Measurements from ENCODE around the gene ADPRM.

Gene ADPRM

DNA sequence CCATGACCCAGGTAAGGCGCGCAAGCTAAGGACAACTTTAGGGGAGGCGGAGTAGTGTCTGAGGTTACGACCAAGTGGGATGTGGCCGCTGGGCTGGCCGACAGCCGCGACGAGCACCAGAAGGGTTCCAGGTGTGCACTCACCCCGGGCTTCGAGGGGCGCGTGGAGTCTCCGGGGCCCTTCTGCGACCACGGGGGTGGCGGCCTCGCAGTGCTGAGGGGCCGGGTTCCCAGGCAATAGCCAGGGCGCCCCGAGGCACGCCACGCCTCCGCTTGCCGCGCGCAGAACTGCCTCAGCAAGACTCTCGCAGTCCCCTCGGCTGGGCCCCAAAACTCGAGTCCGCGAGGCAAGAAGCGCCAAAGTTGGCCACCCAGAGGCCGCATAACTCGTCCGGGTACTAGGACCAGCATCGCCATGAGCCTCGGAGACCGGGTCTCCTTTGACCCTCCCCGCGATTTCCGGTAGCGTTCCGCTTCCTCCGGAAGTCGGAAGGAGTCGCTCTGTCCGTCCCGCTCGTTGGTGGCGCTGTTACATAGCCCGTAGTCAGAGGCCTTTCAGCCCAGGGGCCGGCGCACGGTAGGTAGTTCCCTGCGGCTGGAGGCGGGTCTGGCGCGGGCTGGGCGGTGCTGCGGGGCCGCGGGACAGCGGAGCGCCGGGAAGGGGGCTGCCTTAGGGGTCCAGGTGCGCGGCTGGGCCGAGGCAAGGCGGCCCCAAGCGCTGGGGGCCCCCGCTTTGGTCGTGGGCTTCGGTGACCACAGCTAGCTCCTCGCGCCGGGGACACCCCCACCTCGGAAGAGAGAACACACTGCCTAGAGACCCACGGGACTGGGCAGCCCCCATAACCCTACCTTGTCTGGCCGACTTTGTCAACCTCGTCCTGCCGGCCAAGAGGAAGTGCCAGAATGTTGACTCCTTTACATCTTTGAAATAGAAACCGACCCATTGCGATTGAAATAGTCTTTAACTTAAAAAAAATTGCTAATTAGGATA, at the start of gene ADPRM, which contains the start of gene SCO1:
ADPRM (plus strand) TSS at position 503 of the 990 bp plus-strand sequence. CDS start 7,333 bp downstream, outside the sequence.
SCO1 (minus strand) TSS at position 442 of the 990 bp plus-strand sequence; CDS start at position 416, 26 bp downstream.
- TF ChIP-seq, protein P1, sequence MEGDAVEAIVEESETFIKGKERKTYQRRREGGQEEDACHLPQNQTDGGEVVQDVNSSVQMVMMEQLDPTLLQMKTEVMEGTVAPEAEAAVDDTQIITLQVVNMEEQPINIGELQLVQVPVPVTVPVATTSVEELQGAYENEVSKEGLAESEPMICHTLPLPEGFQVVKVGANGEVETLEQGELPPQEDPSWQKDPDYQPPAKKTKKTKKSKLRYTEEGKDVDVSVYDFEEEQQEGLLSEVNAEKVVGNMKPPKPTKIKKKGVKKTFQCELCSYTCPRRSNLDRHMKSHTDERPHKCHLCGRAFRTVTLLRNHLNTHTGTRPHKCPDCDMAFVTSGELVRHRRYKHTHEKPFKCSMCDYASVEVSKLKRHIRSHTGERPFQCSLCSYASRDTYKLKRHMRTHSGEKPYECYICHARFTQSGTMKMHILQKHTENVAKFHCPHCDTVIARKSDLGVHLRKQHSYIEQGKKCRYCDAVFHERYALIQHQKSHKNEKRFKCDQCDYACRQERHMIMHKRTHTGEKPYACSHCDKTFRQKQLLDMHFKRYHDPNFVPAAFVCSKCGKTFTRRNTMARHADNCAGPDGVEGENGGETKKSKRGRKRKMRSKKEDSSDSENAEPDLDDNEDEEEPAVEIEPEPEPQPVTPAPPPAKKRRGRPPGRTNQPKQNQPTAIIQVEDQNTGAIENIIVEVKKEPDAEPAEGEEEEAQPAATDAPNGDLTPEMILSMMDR (IDR thresholded peaks at IDR 0.05; ENCODE audit: control extremely low read depth, extremely low read depth, low read depth, missing control alignments) = peak; percentile 51
- DNase-seq (ENCODE audit: extremely low spot score) = peak; percentile 94
- POLR2A ChIA-PET = interaction anchor here (0.6 kb wide), 1 partner anchor 14 kb away, joined by 3 read pairs; no protein-coding TSS in a partner anchor

DNA sequence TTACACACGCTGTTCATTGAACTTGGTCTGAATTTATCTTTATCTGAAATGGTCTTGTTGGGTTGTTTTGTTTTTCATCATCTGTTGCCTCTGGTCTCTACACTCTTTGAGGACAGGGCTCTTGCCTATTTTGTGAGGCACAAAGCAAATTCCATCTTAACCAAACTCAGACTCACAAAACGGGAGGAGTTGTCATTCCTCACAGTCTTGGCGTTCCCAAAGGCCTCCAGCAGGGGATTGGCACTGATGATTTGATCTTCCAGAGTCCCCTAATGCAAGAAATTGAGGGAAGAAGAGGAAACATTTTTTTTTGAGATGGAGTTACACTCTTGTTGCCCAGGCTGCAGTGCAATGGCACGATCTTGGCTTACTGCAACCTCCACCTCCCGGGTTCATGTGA, 49.0 kb upstream of the ADPRM start:
- ChIA-PET CTCF (interaction anchor here (3.6 to 4.7 kb wide), 3 partner anchors 15 to 197 kb away, joined by 42 to 110 read pairs (median 79); no protein-coding TSS in a partner anchor), POLR2A (no interaction called here)
- TF ChIP-seq, protein P1 (IDR thresholded peaks at IDR 0.05; ENCODE audit: control extremely low read depth, extremely low read depth, low read depth, missing control alignments) = no peak
- no peak for DNase-seq (ENCODE audit: extremely low spot score)

More for the DNA sequence above, at the start of gene ADPRM, which contains the start of gene SCO1:
- CTCF ChIA-PET = interaction anchor here (1.0 to 5.5 kb wide), 3 partner anchors 13 to 65 kb away, joined by 3 to 31 read pairs (median 4); no protein-coding TSS in a partner anchor

- TF ChIP-seq, protein P1 (IDR thresholded peaks at IDR 0.05; ENCODE audit: control extremely low read depth, extremely low read depth, low read depth, missing control alignments) = no peak
- DNase-seq (ENCODE audit: extremely low spot score) = no peak
- POLR2A ChIA-PET = no interaction called here
- CTCF ChIA-PET = interaction anchor here (1.7 to 2.0 kb wide), 2 partner anchors 9 to 195 kb away, joined by 6 to 8 read pairs; no protein-coding TSS in a partner anchor
Measured at GRCh38 chr17:10648956-10649355, 48.4 kb upstream of the ADPRM start.

DNA sequence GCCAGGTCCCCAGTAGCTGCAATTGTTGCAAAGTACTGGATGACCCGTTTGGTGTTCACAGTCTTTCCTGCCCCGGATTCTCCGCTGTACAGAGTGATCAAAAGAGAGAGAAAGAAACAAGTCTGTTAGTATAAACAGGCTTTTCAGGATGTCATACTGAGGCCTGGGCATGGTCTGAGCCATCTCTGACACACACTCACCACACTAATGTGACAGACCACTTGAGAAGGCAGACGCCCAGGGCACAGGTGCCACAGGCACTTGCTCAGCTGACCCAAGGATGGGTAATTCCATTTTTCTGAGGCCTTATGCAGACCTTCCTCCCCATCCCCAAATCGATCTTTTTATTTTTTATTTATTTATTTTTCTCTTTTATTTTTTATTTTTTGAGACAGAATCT, 47.8 kb upstream of the ADPRM start:
- ChIA-PET CTCF (interaction anchor here (1.0 to 2.0 kb wide), 6 partner anchors 8 to 195 kb away, joined by 3 to 8 read pairs (median 4); no protein-coding TSS in a partner anchor), POLR2A (no interaction called here)
- TF ChIP-seq, protein P1 (IDR thresholded peaks at IDR 0.05; ENCODE audit: control extremely low read depth, extremely low read depth, low read depth, missing control alignments) = no peak
- DNase-seq (ENCODE audit: extremely low spot score) = no peak

DNA sequence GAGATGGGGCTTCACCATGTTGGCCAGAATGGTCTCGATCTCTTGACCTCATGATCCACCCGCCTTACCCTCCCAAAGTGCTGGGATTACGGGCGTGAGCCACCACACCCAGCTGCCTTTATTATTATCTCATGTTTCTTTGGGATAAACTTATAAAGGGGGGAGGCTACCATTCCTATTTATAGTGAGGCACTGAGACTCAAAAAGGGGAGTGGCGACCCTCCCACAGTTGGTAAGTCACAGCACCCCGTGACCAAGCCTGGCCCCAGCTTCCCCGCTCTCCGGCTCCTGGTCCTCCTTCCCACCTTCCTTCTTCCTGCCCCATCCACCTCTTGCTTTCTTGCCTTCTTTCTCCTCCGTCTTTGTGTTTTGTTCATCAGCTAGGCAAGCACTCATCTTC, 45.5 kb upstream of the ADPRM start:
- TF ChIP-seq, protein P1 (IDR thresholded peaks at IDR 0.05; ENCODE audit: control extremely low read depth, extremely low read depth, low read depth, missing control alignments) = no peak
- ChIA-PET CTCF (no interaction called here), POLR2A (no interaction called here)
- no peak for DNase-seq (ENCODE audit: extremely low spot score)

DNA sequence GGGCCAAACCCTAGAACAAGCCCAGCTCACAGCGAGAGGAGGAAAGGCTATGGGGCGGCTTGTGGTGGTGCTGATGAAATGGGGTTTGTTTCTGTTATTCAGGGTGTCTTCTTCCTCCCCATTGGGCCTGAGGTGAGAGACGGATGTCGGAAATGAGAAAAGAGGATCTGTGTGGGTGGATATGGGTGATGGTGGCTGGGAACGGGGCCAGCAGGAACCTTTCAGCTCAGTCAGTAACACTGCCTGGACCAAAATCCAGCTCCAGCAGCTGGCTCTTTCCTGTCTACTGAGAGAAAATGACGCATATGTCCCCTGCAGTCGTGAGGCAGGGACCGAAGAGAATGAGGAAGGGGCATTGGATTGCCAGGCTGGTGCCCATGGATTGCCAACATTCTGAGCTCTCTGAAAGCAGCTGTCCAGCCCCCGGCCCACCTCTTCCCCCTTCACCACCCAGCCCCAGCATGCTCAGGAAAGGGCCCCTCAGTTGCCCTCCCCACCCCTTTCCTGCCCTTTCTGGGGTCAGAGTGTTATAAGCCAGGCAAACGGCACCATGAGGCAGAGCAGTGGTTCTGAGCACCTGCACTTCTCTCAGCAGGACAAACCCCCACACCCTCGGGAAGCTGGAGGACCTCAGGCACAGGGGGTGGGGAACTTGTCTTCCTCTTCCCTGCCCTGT, 44.3 kb upstream of the ADPRM start:
- CTCF ChIA-PET = interaction anchor here (1.1 to 2.7 kb wide), 4 partner anchors 10 to 192 kb away, joined by 3 to 8 read pairs (median 5); no protein-coding TSS in a partner anchor
- POLR2A ChIA-PET = no interaction called here
- TF ChIP-seq, protein P1 (IDR thresholded peaks at IDR 0.05; ENCODE audit: control extremely low read depth, extremely low read depth, low read depth, missing control alignments) = no peak
- DNase-seq (ENCODE audit: extremely low spot score) = peak; percentile 52
